ENCODE results near the gene LRP11.

DNA sequence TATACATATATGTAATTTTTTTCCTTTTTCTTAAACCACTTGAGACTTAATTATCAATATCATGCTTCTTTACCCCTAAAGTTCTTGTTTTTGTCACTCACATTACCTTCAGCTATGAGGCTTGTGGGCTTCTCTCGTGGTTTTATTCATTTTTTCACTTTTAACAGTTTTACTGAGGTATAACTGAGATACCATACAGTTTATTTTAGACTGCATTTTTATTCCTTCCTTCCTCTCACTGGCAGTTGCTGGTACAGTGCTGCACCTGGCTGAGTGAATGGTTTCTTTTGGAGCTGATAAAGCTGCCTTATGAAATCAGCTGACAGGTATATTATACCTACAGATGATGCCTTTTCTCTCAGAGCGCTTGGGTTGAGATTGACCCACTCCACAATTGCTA lies 54.4 kb downstream of the LRP11 start:
- TF ChIP-seq, protein P1, sequence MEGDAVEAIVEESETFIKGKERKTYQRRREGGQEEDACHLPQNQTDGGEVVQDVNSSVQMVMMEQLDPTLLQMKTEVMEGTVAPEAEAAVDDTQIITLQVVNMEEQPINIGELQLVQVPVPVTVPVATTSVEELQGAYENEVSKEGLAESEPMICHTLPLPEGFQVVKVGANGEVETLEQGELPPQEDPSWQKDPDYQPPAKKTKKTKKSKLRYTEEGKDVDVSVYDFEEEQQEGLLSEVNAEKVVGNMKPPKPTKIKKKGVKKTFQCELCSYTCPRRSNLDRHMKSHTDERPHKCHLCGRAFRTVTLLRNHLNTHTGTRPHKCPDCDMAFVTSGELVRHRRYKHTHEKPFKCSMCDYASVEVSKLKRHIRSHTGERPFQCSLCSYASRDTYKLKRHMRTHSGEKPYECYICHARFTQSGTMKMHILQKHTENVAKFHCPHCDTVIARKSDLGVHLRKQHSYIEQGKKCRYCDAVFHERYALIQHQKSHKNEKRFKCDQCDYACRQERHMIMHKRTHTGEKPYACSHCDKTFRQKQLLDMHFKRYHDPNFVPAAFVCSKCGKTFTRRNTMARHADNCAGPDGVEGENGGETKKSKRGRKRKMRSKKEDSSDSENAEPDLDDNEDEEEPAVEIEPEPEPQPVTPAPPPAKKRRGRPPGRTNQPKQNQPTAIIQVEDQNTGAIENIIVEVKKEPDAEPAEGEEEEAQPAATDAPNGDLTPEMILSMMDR (conservative IDR thresholded peaks at IDR 0.05 in 1 of 2, IDR thresholded peaks at IDR 0.05 in 1 of 2; ENCODE audit: low read depth in 1 of 2, low read length in 2 of 2): no peak
- TF ChIP-seq EZH2 (IDR thresholded peaks at IDR 0.05; ENCODE audit: low read length, missing control alignments): no peak

All from fibroblast of lung (primary cell).